GM18526 (cell line): ENCODE measurements around the gene CCDC12.

Experiments used
- POLR2A ChIP-seq: IDR thresholded peaks from 3 replicates; pipeline ENCODE4 v1.6.1; 2011; ENCODE audit not compliant: insufficient read length; ENCODE audit errors: extremely low read depth

CCDC12 gene

GRCh38 chr3:47002171-47003055, 25.9 kb upstream of the CCDC12 start:
- TF ChIP-seq POLR2A, result no peak

GRCh38 chr3:47001731-47002170, 25.2 kb upstream of the CCDC12 start:
- TF ChIP-seq POLR2A, result no peak

- TF ChIP-seq POLR2A, result no peak
These were observed 24.6 kb upstream of the CCDC12 start for GRCh38 chr3:47000922-47001730.

- no peak for TF ChIP-seq POLR2A
These were observed 23.8 kb upstream of the CCDC12 start for GRCh38 chr3:47000198-47000815.

- no peak for TF ChIP-seq POLR2A
These were observed 23.1 kb upstream of the CCDC12 start for GRCh38 chr3:46999516-47000197.

- no peak for TF ChIP-seq POLR2A
These were observed 22.4 kb upstream of the CCDC12 start for GRCh38 chr3:46998852-46999515.

GRCh38 chr3:46998121-46998851, 21.7 kb upstream of the CCDC12 start:
- TF ChIP-seq POLR2A, result no peak

- no peak for TF ChIP-seq POLR2A
These were observed 21.0 kb upstream of the CCDC12 start for GRCh38 chr3:46997453-46998091.

GRCh38 chr3:46996689-46997452, 20.3 kb upstream of the CCDC12 start:
- TF ChIP-seq POLR2A, result no peak

GRCh38 chr3:46995901-46996562, 19.5 kb upstream of the CCDC12 start:
- TF ChIP-seq POLR2A, result no peak

GRCh38 chr3:46994801-46995731, 18.5 kb upstream of the CCDC12 start:
- no peak for TF ChIP-seq POLR2A
